ENCODE results near the gene CPTP. TPM values are rescaled to one million over a fixed set of nuclear protein-coding genes. Genes with fewer than 3 reads are reported as not detected.
"Not testable (repeated sequence)": the region's sequence is repeated elsewhere in the genome, so short reads cannot be mapped to it uniquely, and the experiment has no call there.

The CPTP gene
- total RNA-seq, 6 experiments from 2014 or later, result 24.6 to 31.5 (median 26.6) TPM

- Mint-ChIP-seq H3K9me3 (no peaks in the 10 kb centered on the region), H3K4me3 (no peak overlapping the region), H3K27ac (no peak overlapping the region), H3K27me3 (ENCODE audit: insufficient read depth) (no peaks in the 10 kb centered on the region; the same call in 1 of the 2 replicates), H3K36me3 (ENCODE audit: low read depth) (no peaks in the 10 kb centered on the region), H3K4me1 (ENCODE audit: low read depth) (peaks cover 31% of the 10 kb centered on the region)
- no peak for TF ChIP-seq CTCF (IDR thresholded peaks at IDR 0.05)
- no peak for DNase-seq
Observed at GRCh38 chr1:1364266-1364665, 39.7 kb downstream of the CPTP start.

GRCh38 chr1:1365875-1366698 is 41.5 kb downstream of the CPTP start:
- no peak overlapping the region for H3K4me3 Mint-ChIP-seq
- H3K9me3 Mint-ChIP-seq, result no peaks in the 10 kb centered on the region
- DNase-seq, result no peak
- no peak for TF ChIP-seq CTCF (IDR thresholded peaks at IDR 0.05)
- H3K4me1 Mint-ChIP-seq (ENCODE audit: low read depth), result peaks cover 13% of the 10 kb centered on the region
- H3K36me3 Mint-ChIP-seq (ENCODE audit: low read depth), result no peaks in the 10 kb centered on the region
- H3K27me3 Mint-ChIP-seq (ENCODE audit: insufficient read depth), result no peaks in the 10 kb centered on the region; the same call in 1 of the 2 replicates
- H3K27ac Mint-ChIP-seq, result no peak overlapping the region

GRCh38 chr1:1366699-1367066 is 42.1 kb downstream of the CPTP start:
- H3K36me3 Mint-ChIP-seq (ENCODE audit: low read depth), result no peaks in the 10 kb centered on the region
- no peak for DNase-seq
- H3K27ac Mint-ChIP-seq, result no peak overlapping the region
- no peak overlapping the region for H3K4me3 Mint-ChIP-seq
- H3K4me1 Mint-ChIP-seq (ENCODE audit: low read depth), result peaks cover 8% of the 10 kb centered on the region
- H3K27me3 Mint-ChIP-seq (ENCODE audit: insufficient read depth), result no peaks in the 10 kb centered on the region; the same call in 1 of the 2 replicates
- no peak for TF ChIP-seq CTCF (IDR thresholded peaks at IDR 0.05)
- no peaks in the 10 kb centered on the region for H3K9me3 Mint-ChIP-seq

GRCh38 chr1:1367315-1367714 is 42.7 kb downstream of the CPTP start:
- Mint-ChIP-seq H3K27ac (no peak overlapping the region), H3K27me3 (ENCODE audit: insufficient read depth) (no peaks in the 10 kb centered on the region), H3K9me3 (no peaks in the 10 kb centered on the region), H3K36me3 (ENCODE audit: low read depth) (no peaks in the 10 kb centered on the region), H3K4me3 (no peak overlapping the region), H3K4me1 (ENCODE audit: low read depth) (peaks cover 6% of the 10 kb centered on the region)
- TF ChIP-seq CTCF (IDR thresholded peaks at IDR 0.05), result no peak
- no peak for DNase-seq

- H3K27me3 Mint-ChIP-seq (ENCODE audit: insufficient read depth); H3K36me3 Mint-ChIP-seq (ENCODE audit: low read depth); DNase-seq; H3K9me3 Mint-ChIP-seq; H3K4me3 Mint-ChIP-seq; H3K27ac Mint-ChIP-seq: not testable (repeated sequence)
- H3K4me1 Mint-ChIP-seq (ENCODE audit: low read depth), result peaks cover 11% of the 10 kb centered on the region; the same call in 1 of the 2 replicates
Observed at GRCh38 chr1:1370094-1370493, 45.5 kb downstream of the CPTP start.

GRCh38 chr1:1370771-1371300 is 46.2 kb downstream of the CPTP start:
- no peak for TF ChIP-seq CTCF (IDR thresholded peaks at IDR 0.05)
- Mint-ChIP-seq H3K9me3 (no peaks in the 10 kb centered on the region), H3K27me3 (ENCODE audit: insufficient read depth) (no peaks in the 10 kb centered on the region), H3K36me3 (ENCODE audit: low read depth) (no peaks in the 10 kb centered on the region), H3K4me3 (no peak overlapping the region), H3K27ac (no peak overlapping the region), H3K4me1 (ENCODE audit: low read depth) (peaks cover 11% of the 10 kb centered on the region; the same call in 1 of the 2 replicates)
- DNase-seq, result no peak

Measured in HFFc6 (cell line).